H1 (cell line): ENCODE results near the gene PTPRF. TPM values are rescaled to one million over a fixed set of nuclear protein-coding genes. Genes with fewer than 3 reads are reported as not detected.

Source experiments
- CTCF ChIA-PET: fragments of 300-600 bp; sonication (Branson Sonifier 250); formaldehyde crosslinking; loops from one replicate; lab custom pipeline; 2021; ENCODE audit not compliant: partially characterized antibody; lab: Charles Lee
- POLR2A ChIA-PET: fragments of 300-600 bp; sonication (Branson Sonifier 250); formaldehyde crosslinking; loops from one replicate; lab custom pipeline; 2021; ENCODE audit warnings: inconsistent platforms; ENCODE audit not compliant: partially characterized antibody; lab: Charles Lee
- DNase-seq, 2 experiments: peaks; one replicate each; pipeline versions ENCODE4 v3.0.0 to v3.0.0-alpha.2; 2010 to 2022; ENCODE audit warnings: low spot score in 2 of 2, low read depth in 1 of 2, mixed read lengths in 1 of 2
- FAIRE-seq: peaks from 2 replicates; lab custom pipeline; 2011; peaks lifted over from hg19 to GRCh38; lab: Jason Lieb, UNC
- H2AFZ ChIP-seq: 2 replicates; pipeline ENCODE4 v1.8.1; 2012; ENCODE audit warnings: low read length, inconsistent platforms
- H2AK5ac ChIP-seq: 2 replicates; pipeline ENCODE4 v1.6.1; 2013; ENCODE audit warnings: low read depth, low read length
- H2BK120ac ChIP-seq: replicated peaks from 2 replicates; pipeline ENCODE3; 2013; ENCODE audit warnings: low read depth, low read length, inconsistent platforms
- H2BK12ac ChIP-seq: 2 replicates; pipeline ENCODE4 v1.6.1; 2013; ENCODE audit warnings: low read depth, low read length
- H2BK15ac ChIP-seq: 2 replicates; pipeline ENCODE4 v1.6.1; 2013; ENCODE audit warnings: low read length
- H2BK20ac ChIP-seq: 2 replicates; pipeline ENCODE4 v1.6.1; 2013; ENCODE audit warnings: low read length
- H2BK5ac ChIP-seq: 2 replicates; pipeline ENCODE4 v1.6.1; 2013; ENCODE audit warnings: low read depth, low read length
- H3K14ac ChIP-seq: 2 replicates; pipeline ENCODE4 v1.6.1; 2013; ENCODE audit warnings: inconsistent platforms; ENCODE audit not compliant: insufficient read length
- H3K18ac ChIP-seq: 2 replicates; pipeline ENCODE4 v1.6.1; 2013; ENCODE audit warnings: low read length; ENCODE audit errors: extremely low read depth
- H3K23ac ChIP-seq: 2 replicates; pipeline ENCODE4 v1.6.1; 2013; ENCODE audit warnings: inconsistent platforms; ENCODE audit not compliant: insufficient read length
- H3K23me2 ChIP-seq: 2 replicates; pipeline ENCODE4 v1.6.1; 2013; ENCODE audit warnings: low read depth, low read length
- H3K27ac ChIP-seq: 2 replicates; pipeline ENCODE4 v1.6.1; 2011; ENCODE audit warnings: low read depth, low read length, inconsistent platforms
- H3K27me3 ChIP-seq, 4 experiments: replicated peaks in 1 of 4; 1 replicate in 1 of 4; 2 replicates in 3 of 4; pipeline versions ENCODE4 v1.6.1 to v1.8.1; 2011 to 2013; ENCODE audit warnings: low read length in 3 of 4, mild to moderate bottlenecking in 3 of 4, inconsistent platforms in 2 of 4, mixed read lengths in 2 of 4, moderate library complexity in 1 of 4; ENCODE audit not compliant: control insufficient read depth in 3 of 4, insufficient read depth in 3 of 4; ENCODE audit errors: extremely low read depth in 1 of 4
- H3K36me3 ChIP-seq, 4 experiments: 2 replicates each; pipeline versions ENCODE4 v1.6.1 to v1.8.1; 2011 to 2013; ENCODE audit warnings: mild to moderate bottlenecking in 4 of 4, low read length in 3 of 4, moderate library complexity in 2 of 4, control low read depth in 1 of 4, inconsistent platforms in 1 of 4; ENCODE audit not compliant: insufficient read depth in 4 of 4, control insufficient read depth in 2 of 4
- H3K4ac ChIP-seq: replicated peaks from 2 replicates; pipeline ENCODE3; 2013; ENCODE audit warnings: low read length, low read depth, mixed read lengths, inconsistent platforms; ENCODE audit not compliant: insufficient read length
- H3K4me1 ChIP-seq, 4 experiments: replicated peaks in 1 of 4; 1 replicate in 1 of 4; 2 replicates in 3 of 4; pipeline versions ENCODE4 v1.6.1 to v1.8.1; 2011 to 2013; ENCODE audit warnings: low read length in 3 of 4, inconsistent platforms in 2 of 4, mixed read lengths in 1 of 4; ENCODE audit not compliant: insufficient read depth in 4 of 4, control insufficient read depth in 3 of 4
- H3K4me2 ChIP-seq, 2 experiments: 2 replicates each; pipeline versions ENCODE4 v1.6.1 to v1.8.1; 2011 to 2013; ENCODE audit warnings: low read depth in 2 of 2, low read length in 2 of 2, control low read depth in 1 of 2, inconsistent platforms in 1 of 2, mild to moderate bottlenecking in 1 of 2; ENCODE audit not compliant: insufficient read depth in 1 of 2
- H3K4me3 ChIP-seq, 4 experiments: fragments of 200-600, 300-600 bp in 1 of 4; sonication (generic), shearing (Covaris generic), sonication (Bioruptor Twin) in 1 of 4; 2 replicates each; pipeline versions ENCODE4 v1.5.1 to v1.8.1; 2011 to 2016; ENCODE audit warnings: low read length in 4 of 4, low read depth in 3 of 4, control low read depth in 2 of 4, inconsistent platforms in 2 of 4, mild to moderate bottlenecking in 2 of 4, mixed read lengths in 1 of 4, moderate library complexity in 1 of 4; ENCODE audit not compliant: insufficient read depth in 2 of 4; ENCODE audit errors: extremely low read depth in 1 of 4
- H3K56ac ChIP-seq: replicated peaks from 2 replicates; pipeline ENCODE3; 2013; ENCODE audit warnings: low read depth, mild to moderate bottlenecking, mixed read lengths, low read length, inconsistent platforms; ENCODE audit not compliant: insufficient read length
- H3K79me1 ChIP-seq: 2 replicates; pipeline ENCODE4 v1.6.1; 2013; ENCODE audit warnings: low read depth, low read length, control low read depth
- H3K79me2 ChIP-seq, 2 experiments: 2 replicates each; pipeline versions ENCODE4 v1.6.1 to v1.8.1; 2012 to 2013; ENCODE audit warnings: low read length in 2 of 2, mild to moderate bottlenecking in 2 of 2, inconsistent platforms in 1 of 2; ENCODE audit not compliant: insufficient read depth in 2 of 2, control insufficient read depth in 1 of 2
- H3K9ac ChIP-seq, 4 experiments: replicated peaks in 1 of 4; 1 replicate in 1 of 4; 2 replicates in 3 of 4; pipeline versions ENCODE4 v1.6.1 to v1.8.1; 2011 to 2013; ENCODE audit warnings: low read depth in 3 of 4, low read length in 3 of 4, control low read depth in 2 of 4, mild to moderate bottlenecking in 2 of 4, moderate library complexity in 2 of 4, inconsistent platforms in 1 of 4; ENCODE audit errors: extremely low read depth in 1 of 4
- H3K9me3 ChIP-seq, 2 experiments: 2 replicates each; pipeline versions ENCODE4 v1.6.1 to v1.8.1; 2012 to 2013; ENCODE audit warnings: mild to moderate bottlenecking in 2 of 2, moderate library complexity in 2 of 2, control low read depth in 1 of 2, inconsistent platforms in 1 of 2, low read depth in 1 of 2, low read length in 1 of 2, mixed read lengths in 1 of 2; ENCODE audit not compliant: insufficient read depth in 2 of 2
- H4K20me1 ChIP-seq, 2 experiments: replicated peaks in 1 of 2; 2 replicates each; pipeline versions ENCODE3 to v1.8.1; 2011 to 2013; ENCODE audit warnings: inconsistent platforms in 2 of 2, low read length in 2 of 2, mild to moderate bottlenecking in 1 of 2; ENCODE audit not compliant: insufficient read depth in 2 of 2, control insufficient read depth in 1 of 2
- H4K5ac ChIP-seq: 2 replicates; pipeline ENCODE4 v1.6.1; 2013; ENCODE audit warnings: low read length, low read depth, mixed read lengths, inconsistent platforms; ENCODE audit not compliant: insufficient read length
- H4K8ac ChIP-seq: 2 replicates; pipeline ENCODE4 v1.8.0; 2013; ENCODE audit warnings: mild to moderate bottlenecking, moderate library complexity, low read length, inconsistent platforms; ENCODE audit not compliant: insufficient read depth; ENCODE audit errors: extremely low read depth
- H4K91ac ChIP-seq: replicated peaks from 2 replicates; pipeline ENCODE3; 2013; ENCODE audit warnings: low read length, mixed read lengths, inconsistent platforms; ENCODE audit not compliant: insufficient read length
- CREB1 ChIP-seq: IDR thresholded peaks from 2 replicates; pipeline ENCODE4 v1.6.1; 2012; ENCODE audit warnings: inconsistent platforms
- CTBP2 ChIP-seq: IDR thresholded peaks from 2 replicates; pipeline ENCODE4 v1.7.0; 2011; ENCODE audit warnings: borderline replicate concordance, mild to moderate bottlenecking, moderate library complexity, mixed read lengths, low read length; ENCODE audit not compliant: insufficient read depth, insufficient read length
- EGR1 ChIP-seq: IDR thresholded peaks from 2 replicates; pipeline ENCODE4 v1.6.1; 2011; ENCODE audit warnings: low read depth, low read length, borderline replicate concordance
- JUND ChIP-seq: IDR thresholded peaks from 2 replicates; pipeline ENCODE4 v1.6.1; 2011; ENCODE audit warnings: mild to moderate bottlenecking, improper control_type of control experiment, low read length
- KDM1A ChIP-seq: fragments of 200-600, 300-600 bp; sonication (generic); IDR thresholded peaks from 2 replicates; pipeline ENCODE4 v1.7.1; 2016; ENCODE audit warnings: mild to moderate bottlenecking, low read length, borderline replicate concordance
- NRF1 ChIP-seq: IDR thresholded peaks from 2 replicates; pipeline ENCODE4 v1.6.1; 2011; ENCODE audit warnings: mild to moderate bottlenecking, low read depth, low read length, improper control_type of control experiment
- ZNF274 ChIP-seq: IDR thresholded peaks from 2 replicates; pipeline ENCODE4 v1.7.0; 2012; ENCODE audit warnings: low read length, borderline replicate concordance; ENCODE audit errors: extremely low read depth
- WGBS, 2 experiments: shearing (Covaris generic) in 1 of 2; methylation state at CpG; one replicate each; pipeline versions ENCODE4 v1.1.6 to v1.1.7; 2013 to 2015; ENCODE audit warnings: low lambda C conversion rate in 2 of 2, mixed read lengths in 2 of 2, inconsistent platforms in 1 of 2, low coverage in 1 of 2, missing lambda C conversion rate in 1 of 2; ENCODE audit not compliant: insufficient replicate concordance in 2 of 2, insufficient coverage in 1 of 2, insufficient read length in 1 of 2; ENCODE audit errors: extremely low coverage in 1 of 2, missing lambda C conversion rate in 1 of 2; 5-methylcytosine and 5-hydroxymethylcytosine counted together
- polyA plus RNA-seq, 7 experiments: library from polyadenylated mRNA; depleted of rRNA in 3 of 7; stranded (reverse) in 5 of 7; unstranded in 2 of 7; fragments of >200 nt in 5 of 7; fragments of 200-250 nt in 2 of 7; gene quantifications; 1 replicate in 5 of 7; 2 replicates in 1 of 7; 4 replicates in 1 of 7; pipeline versions ENCODE4 v1.2.1 to v1.2.3, GENCODE V29; 2011 to 2013; ENCODE audit warnings: missing spikeins in 2 of 7, mixed read lengths in 2 of 7
- total RNA-seq: library from RNA; stranded (reverse); fragmentation: NEBNext Ultra II Directional; extraction: Animal tissue kit (Norgen Biotek cat#: 25700); gene quantifications from 2 replicates; pipeline ENCODE4 v1.2.1, GENCODE V29; 2021

The PTPRF gene
- total and polyA plus RNA-seq, 2 of the 8 experiments (the other 6 are each of a cell fraction or from before 2014, with no cell fraction given) = 136 to 231 TPM

DNA sequence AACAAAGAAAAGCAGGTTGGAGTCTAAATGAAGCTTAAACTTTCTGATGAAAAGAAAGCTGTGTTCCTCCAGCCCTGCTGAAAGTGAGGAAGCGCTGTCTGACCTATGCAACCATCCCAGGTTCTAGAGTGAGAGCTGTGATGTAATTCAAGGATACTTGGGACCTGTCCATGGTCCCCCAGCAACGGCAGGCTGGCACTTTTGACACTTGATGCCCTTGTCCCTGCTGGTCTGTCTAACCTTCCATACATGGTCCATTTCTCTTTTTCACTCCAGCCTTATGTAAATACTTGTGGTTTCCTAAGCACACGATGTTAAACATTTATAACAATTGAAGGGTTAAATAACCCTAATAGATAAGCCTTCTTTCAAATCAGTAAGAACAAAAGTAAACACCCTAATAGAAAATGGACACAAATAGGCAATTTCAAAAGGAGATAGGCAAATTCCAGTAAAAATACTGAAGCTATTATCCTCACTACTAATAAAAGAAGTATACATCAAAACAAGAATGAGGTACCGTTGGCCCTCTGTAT is 101.5 kb downstream of the PTPRF start:
- no peak overlapping the region for H3K56ac ChIP-seq
- TF ChIP-seq CTBP2 = no peak
- no peak for TF ChIP-seq EGR1
- no peak for TF ChIP-seq JUND
- TF ChIP-seq KDM1A = no peak
- no peak for TF ChIP-seq NRF1
- TF ChIP-seq ZNF274 = no peak
- TF ChIP-seq CREB1 = no peak
- no peaks in the 10 kb centered on the region for H4K20me1 ChIP-seq
- no peaks in the 10 kb centered on the region for H3K79me2 ChIP-seq
- no peak overlapping the region for H4K91ac ChIP-seq
- H2BK15ac ChIP-seq = no peak overlapping the region
- H3K9ac ChIP-seq = no peak overlapping the region
- no peak overlapping the region for H4K5ac ChIP-seq
- no peaks in the 10 kb centered on the region for H3K23me2 ChIP-seq
- no peak overlapping the region for H2BK5ac ChIP-seq
- H3K79me1 ChIP-seq = no peaks in the 10 kb centered on the region
- CTCF ChIA-PET = interaction anchor here (0.6 to 1.2 kb wide), 3 partner anchors 81 to 566 kb away, joined by 3 read pairs; no protein-coding TSS in a partner anchor
- H2BK120ac ChIP-seq = no peak overlapping the region
- FAIRE-seq = no peak
- no peak overlapping the region for H3K27ac ChIP-seq
- H3K9me3 ChIP-seq = no peaks in the 10 kb centered on the region
- DNase-seq = no peak
- no peak overlapping the region for H3K18ac ChIP-seq
- H3K4me2 ChIP-seq = no peak overlapping the region
- 88% methylated on average over 4 of the region's 4 CpGs; no CpG with 5 or more reads in 1 of the 2 experiments for WGBS, 2 experiments
- H4K8ac ChIP-seq = no peak overlapping the region
- H3K4me3 ChIP-seq = no peak overlapping the region
- no peak overlapping the region for H3K23ac ChIP-seq
- no peak overlapping the region for H2BK20ac ChIP-seq
- no peak overlapping the region for H2BK12ac ChIP-seq
- POLR2A ChIA-PET = interaction anchor here (1.0 to 2.1 kb wide), 3 partner anchors 18 to 53 kb away, joined by 3 to 12 read pairs (median 4); partner anchors contain the start of gene KDM4A
- H3K14ac ChIP-seq = no peak overlapping the region
- no peak overlapping the region for H2AK5ac ChIP-seq
- no peaks in the 10 kb centered on the region for H3K36me3 ChIP-seq
- no peak overlapping the region for H2AFZ ChIP-seq
- no peak overlapping the region for H3K4ac ChIP-seq
- H3K4me1 ChIP-seq = 0 out of 7 replicates have a peak, but pooled peaks cover 0 to 4% (median 0%) of the 10 kb centered on the region in 4 experiments
- H3K27me3 ChIP-seq = no peaks in the 10 kb centered on the region; a peak in 1 of 7 replicates
